Measurements from ENCODE around the gene GPATCH2. TPM values are rescaled to one million over a fixed set of nuclear protein-coding genes. Genes with fewer than 3 reads are reported as not detected.

Gene GPATCH2
- total RNA-seq, 4 donors from 2014 or later = 14.1 to 15.5 (median 15.3) TPM

DNA sequence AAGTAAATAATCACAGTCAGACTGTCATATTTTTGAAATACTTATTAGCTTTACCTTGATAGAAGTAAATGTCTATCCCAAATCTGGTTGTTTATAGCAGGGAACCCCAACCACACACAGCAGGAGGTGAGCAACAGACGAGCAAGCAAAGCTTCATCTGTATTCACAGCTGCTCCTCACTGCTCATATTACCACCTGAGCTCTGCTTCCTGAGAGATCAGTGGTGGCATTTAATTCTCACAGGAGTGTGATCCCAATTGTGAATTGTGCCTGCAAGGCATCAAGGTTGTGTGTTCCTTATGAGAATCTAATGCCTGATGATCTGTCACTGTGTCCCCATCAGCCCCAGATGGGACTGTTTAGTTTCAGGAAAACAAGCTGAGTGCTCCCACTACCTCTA lies 104.3 kb downstream of the GPATCH2 start:
- no peak for TF ChIP-seq CTCF (IDR thresholded peaks at IDR 0.05; ENCODE audit: low read depth)

- no peak for TF ChIP-seq CTCF (IDR thresholded peaks at IDR 0.05; ENCODE audit: low read depth)
Observed at GRCh38 chr1:217525773-217526490, 105.0 kb downstream of the GPATCH2 start.

DNA sequence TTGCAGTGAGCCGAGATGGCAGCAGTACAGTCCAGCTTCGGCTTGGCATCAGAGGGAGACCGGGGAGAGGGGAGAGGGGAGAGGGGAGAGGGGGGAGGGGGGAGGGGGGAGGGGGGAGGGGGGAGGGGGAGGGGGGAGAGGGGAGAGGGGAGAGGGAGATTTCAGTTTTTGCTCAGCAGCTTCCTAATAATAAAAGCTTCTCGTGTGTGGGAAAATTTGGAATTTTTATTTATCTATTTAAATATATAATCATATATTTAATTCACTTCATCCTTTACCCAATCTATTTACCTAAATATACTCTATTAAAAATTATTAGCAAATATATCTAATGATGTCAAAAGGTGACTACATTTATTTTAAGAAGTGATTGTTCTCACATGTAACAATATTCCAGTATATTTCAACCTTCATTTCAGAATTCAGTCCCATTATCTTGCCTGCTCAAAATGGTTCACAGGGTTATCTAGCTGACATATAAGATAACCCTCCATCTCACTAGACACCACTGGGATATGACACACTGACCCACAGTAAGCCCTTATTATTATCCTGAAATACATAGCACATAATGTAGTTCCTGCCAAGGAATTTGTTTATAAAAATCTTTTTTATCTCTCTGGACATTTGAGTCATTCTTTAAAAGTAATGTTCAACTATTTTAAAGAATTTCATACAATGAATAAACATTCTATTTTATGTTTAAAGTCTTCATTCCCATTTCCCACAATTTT lies 105.9 kb downstream of the GPATCH2 start:
- no peak for TF ChIP-seq CTCF (IDR thresholded peaks at IDR 0.05; ENCODE audit: low read depth)

GRCh38 chr1:217522277-217522676 lies 108.6 kb downstream of the GPATCH2 start:
- TF ChIP-seq CTCF (IDR thresholded peaks at IDR 0.05; ENCODE audit: low read depth) = no peak

GRCh38 chr1:217521317-217521716 lies 109.6 kb downstream of the GPATCH2 start:
- TF ChIP-seq CTCF (IDR thresholded peaks at IDR 0.05; ENCODE audit: low read depth) = no peak

DNA sequence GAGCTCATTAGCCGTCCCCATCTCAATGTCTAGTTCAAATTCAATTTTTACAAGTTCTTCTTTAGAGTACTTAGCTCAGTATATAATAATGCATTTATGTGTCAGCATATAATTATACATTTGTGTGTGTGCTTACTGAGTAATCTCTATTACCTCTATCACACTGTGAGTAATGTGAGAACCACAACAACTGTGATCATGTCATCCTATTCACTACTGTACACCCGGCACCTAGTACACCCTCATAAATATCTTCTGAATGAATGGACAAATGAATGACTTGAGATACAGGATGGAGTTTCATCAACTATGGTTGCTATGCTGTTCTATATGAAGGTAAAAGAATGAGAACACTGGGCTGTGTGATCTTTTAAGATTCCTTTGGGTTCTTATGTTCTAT lies 124.0 kb downstream of the GPATCH2 start:
- no peak for TF ChIP-seq CTCF (IDR thresholded peaks at IDR 0.05; ENCODE audit: low read depth)

DNA sequence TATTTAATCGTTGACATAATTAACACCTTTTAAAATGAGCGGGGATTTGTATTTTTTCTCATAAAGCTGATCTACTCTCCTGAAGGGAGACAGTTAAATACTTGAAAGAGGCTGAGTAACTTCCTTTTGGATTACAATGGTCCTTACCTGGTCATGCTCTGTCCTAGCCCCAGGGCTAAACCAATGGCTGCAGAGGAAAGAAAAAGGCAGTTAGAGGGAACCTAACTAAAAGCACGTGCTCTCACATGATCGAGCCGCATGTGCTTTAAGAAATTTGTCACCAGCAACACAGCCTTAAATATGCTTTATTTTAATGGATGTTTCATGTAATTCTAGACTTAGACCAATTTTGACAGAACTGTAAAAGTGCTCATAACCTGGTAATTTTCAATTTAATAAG lies 132.7 kb downstream of the GPATCH2 start:
- no peak for TF ChIP-seq CTCF (IDR thresholded peaks at IDR 0.05; ENCODE audit: low read depth)

All from subcutaneous adipose tissue (tissue), 4 donors.